IPS-NIHi7 (cell line): ENCODE results near the gene SHANK2.
A peak's percentile ranks its signal among the peaks of the same experiment; 100 is the strongest.

Experiments
- DNase-seq: peaks from one replicate; pipeline ENCODE4 v3.0.0; 2012; ENCODE audit warnings: mixed read lengths; ENCODE audit errors: extremely low spot score

SHANK2 gene

GRCh38 chr11:71252269-71252769 is at the start of gene SHANK2:
Gene SHANK2 (minus strand): TSS chr11:71252577. CDS start chr11:71147326, 105,251 bp downstream.
- DNase-seq: peak; percentile 75

- DNase-seq: no peak
These were observed 49.6 kb upstream of the SHANK2 start for GRCh38 chr11:71301858-71302533.

GRCh38 chr11:71301046-71301857 is 48.9 kb upstream of the SHANK2 start:
- DNase-seq: no peak

GRCh38 chr11:71300187-71300586 is 47.8 kb upstream of the SHANK2 start:
- DNase-seq: no peak

GRCh38 chr11:71298761-71299181 is 46.4 kb upstream of the SHANK2 start:
- DNase-seq: no peak

GRCh38 chr11:71298016-71298550 is 45.7 kb upstream of the SHANK2 start:
- DNase-seq: no peak

- no peak for DNase-seq
These were observed 42.6 kb upstream of the SHANK2 start for GRCh38 chr11:71294846-71295600.

- no peak for DNase-seq
These were observed 41.8 kb upstream of the SHANK2 start for GRCh38 chr11:71293961-71294782.

- DNase-seq: no peak
These were observed 34.6 kb upstream of the SHANK2 start for GRCh38 chr11:71286701-71287643.

- DNase-seq: no peak
These were observed 32.7 kb upstream of the SHANK2 start for GRCh38 chr11:71285111-71285510.

- no peak for DNase-seq
These were observed 32.2 kb upstream of the SHANK2 start for GRCh38 chr11:71284525-71285092.

GRCh38 chr11:71283971-71284441 is 31.6 kb upstream of the SHANK2 start:
- DNase-seq: no peak

GRCh38 chr11:71282581-71283351 is 30.4 kb upstream of the SHANK2 start:
- no peak for DNase-seq

GRCh38 chr11:71281831-71282230 is 29.5 kb upstream of the SHANK2 start:
- DNase-seq: no peak

- no peak for DNase-seq
These were observed 28.8 kb upstream of the SHANK2 start for GRCh38 chr11:71281204-71281603.

GRCh38 chr11:71279916-71280645 is 27.7 kb upstream of the SHANK2 start:
- DNase-seq: no peak

- DNase-seq: no peak
These were observed 19.8 kb upstream of the SHANK2 start for GRCh38 chr11:71272161-71272560.
